PC-3 (cell line): ENCODE data around the gene DNAH1. TPM values are rescaled to one million over a fixed set of nuclear protein-coding genes. Genes with fewer than 3 reads are reported as not detected.

Experiments used
- ATAC-seq: fragments of 200-7000 bp; cut with Tn5 transposase; 2 replicates; pipeline ENCODE4 v1.9.1; 2020; ENCODE audit warnings: mild to moderate bottlenecking, moderate library complexity
- BruUV-seq: library from RNA; stranded (reverse); fragments of 400-500 nt; replicated peaks from 2 replicates; lab custom pipeline; 2021; lab: Mats Ljungman, UMichigan
- CTCF ChIA-PET: fragments of 300-600 bp; sonication (Branson Sonifier 250); formaldehyde crosslinking; loops from one replicate; lab custom pipeline; 2022; ENCODE audit warnings: antibody characterized with exemption; lab: Charles Lee
- POLR2A ChIA-PET: fragments of 300-600 bp; sonication (Branson Sonifier 250); formaldehyde crosslinking; loops from one replicate; lab custom pipeline; 2022; ENCODE audit warnings: antibody characterized with exemption; ENCODE audit not compliant: unreplicated experiment; lab: Charles Lee
- DNase-seq: peaks from one replicate; pipeline ENCODE4 v3.0.0-alpha.2; 2015
- H2AFZ ChIP-seq: fragments of 300-600 bp; sonication (generic); 2 replicates; pipeline ENCODE4 v1.6.0; 2016; ENCODE audit warnings: antibody characterized with exemption, low read length
- H3F3A ChIP-seq: fragments of 300-600 bp; sonication (generic); one replicate; pipeline ENCODE4 v1.6.0; 2017; ENCODE audit warnings: antibody characterized with exemption, low read length, control low read depth, mild to moderate bottlenecking; ENCODE audit not compliant: unreplicated experiment
- H3K27ac ChIP-seq: fragments of 300-600 bp; sonication (generic); 2 replicates; pipeline ENCODE4 v1.5.1; 2016; ENCODE audit warnings: mild to moderate bottlenecking, low read length
- H3K27me3 ChIP-seq: fragments of 300-600 bp; sonication (generic); 2 replicates; pipeline ENCODE4 v1.6.1; 2016; ENCODE audit warnings: low read length, mixed read lengths
- H3K36me3 ChIP-seq: fragments of 300-600 bp; sonication (generic); 2 replicates; pipeline ENCODE4 v1.6.1; 2016; ENCODE audit warnings: low read depth, mixed run types, low read length, mixed read lengths
- H3K4me1 ChIP-seq: fragments of 300-600 bp; sonication (generic); 2 replicates; pipeline ENCODE4 v1.5.1; 2016; ENCODE audit warnings: low read length; ENCODE audit not compliant: insufficient read depth
- H3K4me2 ChIP-seq: fragments of 300-600 bp; sonication (generic); 2 replicates; pipeline ENCODE4 v1.6.0; 2016; ENCODE audit warnings: low read length
- H3K4me3 ChIP-seq: fragments of 300-600 bp; sonication (generic); 2 replicates; pipeline ENCODE4 v1.5.1; 2016; ENCODE audit warnings: mild to moderate bottlenecking, low read length, mixed read lengths
- H3K79me2 ChIP-seq: fragments of 300-600 bp; sonication (generic); 2 replicates; pipeline ENCODE4 v1.6.1; 2017; ENCODE audit warnings: low read length, mixed read lengths
- H3K9ac ChIP-seq: fragments of 300-600 bp; sonication (generic); 2 replicates; pipeline ENCODE4 v1.6.0; 2016; ENCODE audit warnings: mild to moderate bottlenecking, low read length
- H3K9me2 ChIP-seq: fragments of 300-600 bp; sonication (generic); replicated peaks from 2 replicates; pipeline ENCODE4 v1.6.1; 2016; ENCODE audit warnings: mixed run types, low read length, mixed read lengths
- H3K9me3 ChIP-seq: fragments of 300-600 bp; sonication (generic); 2 replicates; pipeline ENCODE4 v1.6.1; 2016; ENCODE audit warnings: low read length, mixed read lengths
- H4K20me1 ChIP-seq: fragments of 300-600 bp; sonication (generic); 2 replicates; pipeline ENCODE4 v1.6.1; 2016; ENCODE audit warnings: low read length, mixed read lengths
- EZH2 ChIP-seq: fragments of 300-600 bp; sonication (generic); IDR thresholded peaks from one replicate; pipeline ENCODE4 v1.6.1; 2017; ENCODE audit warnings: antibody characterized with exemption, mild to moderate bottlenecking, low read length; ENCODE audit not compliant: unreplicated experiment
- EZH2phosphoT487 ChIP-seq: fragments of 300-600 bp; sonication (generic); IDR thresholded peaks from 2 replicates; pipeline ENCODE4 v1.6.1; 2018; ENCODE audit warnings: mild to moderate bottlenecking, antibody characterized with exemption, low read length, borderline replicate concordance
- intact Hi-C: fragments of 100-400 bp; cut with micrococcal nuclease; formaldehyde crosslinking; loops from 2 replicates; pipeline ENCODE4 v1.9.0; 2023
- total RNA-seq: library from RNA; depleted of rRNA; stranded (reverse); fragments of >200 nt; gene quantifications from 2 replicates; pipeline ENCODE4 v1.2.3, GENCODE V29; 2014
- TF ChIP-seq, protein P1 (sequence below): fragments of 300-600 bp; sonication (generic); conservative IDR thresholded peaks from 2 replicates; pipeline ENCODE4 v1.5.1; 2017; ENCODE audit warnings: antibody characterized with exemption, low read depth, mild to moderate bottlenecking, low read length

The DNAH1 gene
- total RNA-seq, 1 experiment from 2014 or later, result 2.2 TPM

DNA sequence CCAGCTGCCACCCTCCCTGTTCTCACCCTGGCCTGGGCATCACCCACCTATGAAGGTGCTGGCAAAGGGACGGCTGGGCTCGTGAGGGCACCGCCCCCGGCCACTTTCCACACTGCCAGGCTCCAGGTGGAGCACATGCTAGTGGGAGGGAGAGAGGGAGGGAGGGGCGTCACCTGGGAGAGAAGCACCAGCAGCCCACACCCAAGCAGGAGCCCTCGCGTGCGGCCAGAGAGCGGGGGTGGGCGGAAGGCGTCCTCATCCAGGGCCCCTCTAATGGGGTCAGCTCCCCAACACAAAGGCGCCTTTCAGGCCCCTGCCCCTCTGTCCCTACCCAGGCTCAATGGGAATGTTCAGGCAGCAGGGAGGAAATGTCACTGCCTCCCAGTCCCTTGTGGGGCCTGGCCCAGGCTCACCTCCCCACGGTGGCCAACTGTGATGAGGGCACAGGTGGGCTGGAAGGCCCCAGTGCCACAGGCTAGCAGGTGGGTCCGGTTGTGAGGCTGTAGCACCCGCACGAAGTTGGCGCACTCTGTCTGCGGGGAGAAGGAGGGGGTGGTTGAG lies 125.7 kb downstream of the DNAH1 start:
- Histone ChIP-seq H3K79me2 (no peaks in the 10 kb centered on the region), H3K9me2 (no peaks in the 10 kb centered on the region), H3K4me3 (no peak overlapping the region), H3K9me3 (no peaks in the 10 kb centered on the region), H2AFZ (no peak overlapping the region), H3F3A (no peaks in the 10 kb centered on the region), H3K27me3 (no peaks in the 10 kb centered on the region), H3K9ac (no peak overlapping the region), H3K4me1 (peaks cover 11% of the 10 kb centered on the region), H3K27ac (no peak overlapping the region), H3K36me3 (no peaks in the 10 kb centered on the region), H4K20me1 (no peaks in the 10 kb centered on the region), H3K4me2 (no peak overlapping the region)
- POLR2A ChIA-PET, result no interaction called here
- intact Hi-C loops, result no loop called here
- ATAC-seq, result no peak
- CTCF ChIA-PET, result no interaction called here
- no peak for DNase-seq
- BruUV-seq, result no TSS peak
- no peak for TF ChIP-seq EZH2phosphoT487
- no peak for TF ChIP-seq EZH2
- TF ChIP-seq, protein P1, sequence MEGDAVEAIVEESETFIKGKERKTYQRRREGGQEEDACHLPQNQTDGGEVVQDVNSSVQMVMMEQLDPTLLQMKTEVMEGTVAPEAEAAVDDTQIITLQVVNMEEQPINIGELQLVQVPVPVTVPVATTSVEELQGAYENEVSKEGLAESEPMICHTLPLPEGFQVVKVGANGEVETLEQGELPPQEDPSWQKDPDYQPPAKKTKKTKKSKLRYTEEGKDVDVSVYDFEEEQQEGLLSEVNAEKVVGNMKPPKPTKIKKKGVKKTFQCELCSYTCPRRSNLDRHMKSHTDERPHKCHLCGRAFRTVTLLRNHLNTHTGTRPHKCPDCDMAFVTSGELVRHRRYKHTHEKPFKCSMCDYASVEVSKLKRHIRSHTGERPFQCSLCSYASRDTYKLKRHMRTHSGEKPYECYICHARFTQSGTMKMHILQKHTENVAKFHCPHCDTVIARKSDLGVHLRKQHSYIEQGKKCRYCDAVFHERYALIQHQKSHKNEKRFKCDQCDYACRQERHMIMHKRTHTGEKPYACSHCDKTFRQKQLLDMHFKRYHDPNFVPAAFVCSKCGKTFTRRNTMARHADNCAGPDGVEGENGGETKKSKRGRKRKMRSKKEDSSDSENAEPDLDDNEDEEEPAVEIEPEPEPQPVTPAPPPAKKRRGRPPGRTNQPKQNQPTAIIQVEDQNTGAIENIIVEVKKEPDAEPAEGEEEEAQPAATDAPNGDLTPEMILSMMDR, result no peak

DNA sequence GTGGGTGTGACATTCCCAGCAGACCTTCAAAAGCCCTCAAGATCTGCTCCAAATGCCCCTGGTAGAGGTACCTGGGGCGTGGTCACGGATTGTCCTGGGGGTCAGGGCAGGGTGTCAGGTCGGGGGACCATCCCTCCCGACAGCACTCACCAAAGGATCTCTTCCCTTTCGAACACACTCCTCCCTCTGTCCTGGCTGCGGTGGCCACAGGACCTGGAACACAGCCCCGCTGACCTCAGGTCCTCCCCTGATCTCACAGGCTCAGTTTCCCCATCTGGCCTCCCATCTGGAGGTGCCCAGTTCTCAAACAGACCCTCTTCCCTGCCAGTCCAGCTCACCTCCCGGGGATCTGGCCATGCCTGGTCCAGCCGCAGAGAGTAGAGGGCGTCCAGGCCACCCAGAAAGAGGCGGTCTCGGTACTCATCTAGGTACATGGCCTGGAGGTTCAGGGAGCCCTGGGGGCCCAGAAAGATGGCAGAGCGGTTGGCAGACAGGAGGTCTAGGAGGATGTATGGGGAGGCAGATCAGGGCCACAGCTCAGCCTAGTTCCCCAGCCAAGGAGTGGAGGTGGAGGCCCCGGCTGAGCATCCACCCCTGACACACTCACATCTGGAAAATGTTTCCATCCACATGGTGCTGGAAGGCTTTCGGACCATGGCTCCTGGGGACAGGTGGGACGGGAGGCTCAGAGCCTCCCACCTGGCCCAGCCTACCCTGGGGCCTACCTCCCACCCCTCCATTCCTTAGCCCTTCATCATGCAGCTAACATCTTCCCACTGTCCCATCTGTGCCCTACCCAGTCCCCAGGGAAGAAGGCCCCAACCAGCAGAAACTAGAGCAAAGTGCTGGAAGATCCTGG lies 126.5 kb downstream of the DNAH1 start:
- Histone ChIP-seq H3K4me3 (no peak overlapping the region), H3K4me1 (peaks cover 9% of the 10 kb centered on the region), H3K4me2 (no peak overlapping the region), H3K9ac (no peak overlapping the region), H3K79me2 (no peaks in the 10 kb centered on the region), H3K9me2 (no peaks in the 10 kb centered on the region), H3F3A (no peaks in the 10 kb centered on the region), H2AFZ (no peak overlapping the region), H3K27ac (no peak overlapping the region), H4K20me1 (no peaks in the 10 kb centered on the region), H3K36me3 (no peaks in the 10 kb centered on the region), H3K9me3 (no peaks in the 10 kb centered on the region), H3K27me3 (no peaks in the 10 kb centered on the region)
- ChIA-PET POLR2A (no interaction called here), CTCF (no interaction called here)
- BruUV-seq, result no TSS peak
- ATAC-seq (no peak), DNase-seq (no peak)
- TF ChIP-seq, protein P1, result no peak
- TF ChIP-seq EZH2 (no peak), EZH2phosphoT487 (no peak)
- intact Hi-C loops, result no loop called here

DNA sequence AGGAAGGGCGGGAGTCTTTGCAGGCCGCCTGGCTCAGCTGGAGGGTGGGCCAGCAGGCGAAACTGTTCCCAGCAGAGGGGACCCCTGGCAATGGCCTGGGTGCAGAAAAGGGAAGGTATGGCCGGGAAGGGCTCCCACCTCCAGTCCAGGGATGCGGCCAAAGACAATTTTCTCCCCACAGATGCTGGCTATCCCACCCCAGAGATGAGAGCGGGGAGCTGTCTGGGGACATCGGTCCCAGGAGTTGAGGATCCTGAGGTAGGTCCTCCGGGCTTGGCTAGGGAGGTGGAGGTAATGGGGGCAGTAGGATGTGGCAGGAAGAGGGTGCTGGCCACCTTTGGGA lies 127.1 kb downstream of the DNAH1 start:
- no peak for TF ChIP-seq EZH2phosphoT487
- TF ChIP-seq, protein P1, result no peak
- TF ChIP-seq EZH2, result no peak
- Histone ChIP-seq H3F3A (no peaks in the 10 kb centered on the region), H3K27me3 (no peaks in the 10 kb centered on the region), H3K9me2 (no peaks in the 10 kb centered on the region), H3K9me3 (no peaks in the 10 kb centered on the region), H3K9ac (no peak overlapping the region), H3K79me2 (no peaks in the 10 kb centered on the region), H3K4me1 (peaks cover 3% of the 10 kb centered on the region), H4K20me1 (no peaks in the 10 kb centered on the region), H3K36me3 (no peaks in the 10 kb centered on the region), H3K27ac (no peak overlapping the region), H3K4me2 (no peak overlapping the region), H2AFZ (no peak overlapping the region), H3K4me3 (no peak overlapping the region)
- ChIA-PET POLR2A (no interaction called here), CTCF (no interaction called here)
- no TSS peak for BruUV-seq
- DNase-seq, result no peak
- no peak for ATAC-seq
- intact Hi-C loops, result no loop called here
